ENCODE data around the gene U2AF2.
A peak's percentile ranks its signal among the peaks of the same experiment; 100 is the strongest.

Gene U2AF2

GRCh38 chr19:55621673-55622231, 33.1 kb upstream of the U2AF2 start:
- DNase-seq (ENCODE audit: low spot score), result no peak

GRCh38 chr19:55622242-55622969, 32.4 kb upstream of the U2AF2 start:
- no peak for DNase-seq (ENCODE audit: low spot score)

GRCh38 chr19:55623130-55623529, 31.7 kb upstream of the U2AF2 start:
- no peak for DNase-seq (ENCODE audit: low spot score)

GRCh38 chr19:55623561-55623960, 31.3 kb upstream of the U2AF2 start:
- DNase-seq (ENCODE audit: low spot score), result no peak

GRCh38 chr19:55624109-55625003, 30.5 kb upstream of the U2AF2 start, which contains the start of gene ZNF784:
ZNF784 (minus strand) TSS chr19:55624566; CDS start chr19:55624561, 5 bp downstream.
- peak; percentile 97 for DNase-seq (ENCODE audit: low spot score)

GRCh38 chr19:55625004-55625326, 29.9 kb upstream of the U2AF2 start:
- DNase-seq (ENCODE audit: low spot score), result no peak

- no peak for DNase-seq (ENCODE audit: low spot score)
Observed at GRCh38 chr19:55626350-55626749, 28.5 kb upstream of the U2AF2 start.

- peak; percentile 69 for DNase-seq (ENCODE audit: low spot score)
Observed at GRCh38 chr19:55632463-55632834, 22.4 kb upstream of the U2AF2 start.

GRCh38 chr19:55633861-55634260, 21.0 kb upstream of the U2AF2 start:
- no peak for DNase-seq (ENCODE audit: low spot score)

- no peak for DNase-seq (ENCODE audit: low spot score)
Observed at GRCh38 chr19:55635334-55635717, 19.5 kb upstream of the U2AF2 start.

GRCh38 chr19:55635856-55636440, 18.9 kb upstream of the U2AF2 start:
- no peak for DNase-seq (ENCODE audit: low spot score)

GRCh38 chr19:55636723-55637122, 18.1 kb upstream of the U2AF2 start:
- no peak for DNase-seq (ENCODE audit: low spot score)

- DNase-seq (ENCODE audit: low spot score), result no peak
Observed at GRCh38 chr19:55637534-55637933, 17.3 kb upstream of the U2AF2 start.

- no peak for DNase-seq (ENCODE audit: low spot score)
Observed at GRCh38 chr19:55638864-55639359, 15.9 kb upstream of the U2AF2 start.

- DNase-seq (ENCODE audit: low spot score), result peak; percentile 81
Observed at GRCh38 chr19:55640043-55640576, 14.7 kb upstream of the U2AF2 start.

GRCh38 chr19:55640577-55641425, 14.0 kb upstream of the U2AF2 start, which contains the start of gene ZNF580:
ZNF580 (plus strand) TSS chr19:55641002; CDS start chr19:55642509, 1,507 bp downstream.
- DNase-seq (ENCODE audit: low spot score), result peak; percentile 82

GRCh38 chr19:55641426-55642152, 13.2 kb upstream of the U2AF2 start:
- no peak for DNase-seq (ENCODE audit: low spot score)

- no peak for DNase-seq (ENCODE audit: low spot score)
Observed at GRCh38 chr19:55642153-55643002, 12.5 kb upstream of the U2AF2 start.
